Posterior vena cava (tissue), 2 donors: ENCODE results near the gene SEC24D. TPM values are rescaled to one million over a fixed set of nuclear protein-coding genes. Genes with fewer than 3 reads are reported as not detected.
"Not testable (repeated sequence)": the region's sequence is repeated elsewhere in the genome, so short reads cannot be mapped to it uniquely, and the experiment has no call there.

ENCODE experiments used
- DNase-seq: peaks from one replicate; pipeline ENCODE4 v3.0.0-alpha.2; 2020; ENCODE audit warnings: low spot score
- intact Hi-C, 2 donors: fragments of 100-400 bp; cut with DNase I; formaldehyde crosslinking; loops; one replicate each; pipeline versions ENCODE4 v1.14.1 to v1.14.2; 2022 to 2023
- long read RNA-seq, 2 donors: library from polyadenylated mRNA; unstranded; transcript quantifications; one replicate each; pipeline ENCODE4 v2.0.0, GENCODE V29; 2020 to 2021
- total RNA-seq, 2 donors: library from RNA; stranded (reverse); fragmentation: NEBNext Ultra II Directional; extraction: Animal tissue kit (Norgen Biotek cat#: 25700); gene quantifications; one replicate each; pipeline ENCODE4 v1.2.1, GENCODE V29; 2021
- donor health status: DM: yes; HTN: yes; CAD: no.
- donor health status: DM: yes; HTN: yes; CAD: no.

Gene SEC24D
- total RNA-seq = 100 to 1,000 TPM; 103 to 117 TPM
- long read RNA-seq, donor 1, full-length matches to known transcripts = 8 of 29 reads
- long read RNA-seq, donor 1, partial matches to known transcripts = 10 of 29 reads
- long read RNA-seq, donor 1, other reads (novel, unspliced or antisense) = 11 of 29 reads
- long read RNA-seq, donor 2, full-length matches to known transcripts = 3 of 41 reads
- long read RNA-seq, donor 2, partial matches to known transcripts = 27 of 41 reads
- long read RNA-seq, donor 2, other reads (novel, unspliced or antisense) = 11 of 41 reads

- peak; percentile 97 for DNase-seq
- intact Hi-C loops = no loop called here
These were observed at the start of gene SEC24D for GRCh38 chr4:118835571-118836300. Gene SEC24D (minus strand): TSS chr4:118836126. CDS start chr4:118833696, 2,430 bp downstream.

GRCh38 chr4:118884716-118885115 is 48.8 kb upstream of the SEC24D start:
- intact Hi-C loops = loop anchor here in 1 of 2 donors (5.0 kb wide), 1 partner anchor 112 kb away; no protein-coding TSS in a partner anchor
- no peak for DNase-seq

GRCh38 chr4:118883861-118884260 is 47.9 kb upstream of the SEC24D start:
- no peak for DNase-seq
- intact Hi-C loops = no loop called here

- intact Hi-C loops = no loop called here
- DNase-seq = no peak
These were observed 45.7 kb upstream of the SEC24D start for GRCh38 chr4:118881512-118882146.

- intact Hi-C loops = no loop called here
- DNase-seq = no peak
These were observed 43.5 kb upstream of the SEC24D start for GRCh38 chr4:118879409-118879808.

GRCh38 chr4:118878507-118878906 is 42.6 kb upstream of the SEC24D start:
- DNase-seq, intact Hi-C loops: not testable (repeated sequence)

- intact Hi-C loops = no loop called here
These were observed 41.9 kb upstream of the SEC24D start for GRCh38 chr4:118877797-118878196.

GRCh38 chr4:118872181-118872580 is 36.3 kb upstream of the SEC24D start:
- DNase-seq = no peak
- intact Hi-C loops = no loop called here

More at GRCh38 chr4:118877797-118878196, 41.9 kb upstream of the SEC24D start:
- DNase-seq = no peak

GRCh38 chr4:118869808-118870342 is 33.9 kb upstream of the SEC24D start:
- DNase-seq = no peak
- intact Hi-C loops = no loop called here

GRCh38 chr4:118867311-118868067 is 31.6 kb upstream of the SEC24D start:
- no peak for DNase-seq
- intact Hi-C loops = no loop called here

- DNase-seq = no peak
- intact Hi-C loops = no loop called here
These were observed 30.5 kb upstream of the SEC24D start for GRCh38 chr4:118866442-118866841.

GRCh38 chr4:118865091-118865708 is 29.3 kb upstream of the SEC24D start:
- intact Hi-C loops = no loop called here
- DNase-seq = no peak

- DNase-seq = no peak
- intact Hi-C loops = no loop called here
These were observed 22.9 kb upstream of the SEC24D start for GRCh38 chr4:118858779-118859178.

- intact Hi-C loops = no loop called here
- DNase-seq = no peak
These were observed 21.8 kb upstream of the SEC24D start for GRCh38 chr4:118857760-118858159.

- DNase-seq = no peak
- intact Hi-C loops = no loop called here
These were observed 14.7 kb upstream of the SEC24D start for GRCh38 chr4:118850488-118851173.

- no peak for DNase-seq
- intact Hi-C loops = no loop called here
These were observed 14.1 kb upstream of the SEC24D start for GRCh38 chr4:118849867-118850487.

GRCh38 chr4:118848901-118849300 is 13.0 kb upstream of the SEC24D start:
- DNase-seq = no peak
- intact Hi-C loops = no loop called here

GRCh38 chr4:118848242-118848641 is 12.3 kb upstream of the SEC24D start:
- intact Hi-C loops = no loop called here
- DNase-seq = no peak
